ENCODE results near the gene KRTAP10-11. TPM values are rescaled to one million over a fixed set of nuclear protein-coding genes. Genes with fewer than 3 reads are reported as not detected.
"Not testable (repeated sequence)": the region's sequence is repeated elsewhere in the genome, so short reads cannot be mapped to it uniquely, and the experiment has no call there.

KRTAP10-11 gene
- total RNA-seq, 2 experiments from 2014 or later, result not detected

DNA sequence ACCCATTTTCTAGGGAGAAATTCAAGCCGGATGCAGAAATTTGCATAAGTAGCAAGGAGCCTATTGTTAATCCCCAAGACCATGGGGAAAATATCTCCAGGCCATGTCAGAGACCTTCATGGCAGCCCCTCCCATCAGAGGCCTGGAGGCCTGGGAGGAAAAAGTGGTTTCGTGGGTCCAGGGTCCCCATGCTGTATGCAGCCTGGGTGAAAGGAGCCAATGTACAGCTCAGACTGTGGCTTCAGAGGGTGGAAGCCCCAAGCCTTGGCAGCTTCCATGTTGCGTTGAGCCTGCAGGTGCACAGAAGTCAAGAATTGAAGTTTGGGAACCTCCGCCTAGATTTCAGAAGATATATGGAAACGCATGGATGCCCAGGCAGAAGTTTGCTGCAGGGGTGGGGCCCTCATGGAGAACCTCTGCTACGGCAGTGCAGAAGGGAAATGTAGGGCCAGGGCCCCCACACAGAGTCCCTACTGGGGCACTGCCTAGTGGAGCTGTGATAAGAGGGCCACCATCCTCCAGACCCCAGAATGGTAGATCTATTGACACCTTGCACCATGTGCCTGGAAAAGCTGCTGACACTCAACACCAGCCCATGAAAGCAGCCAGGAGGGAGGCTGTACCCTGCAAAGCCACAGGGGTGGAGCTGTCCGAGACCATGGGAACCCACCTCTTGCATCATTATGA is 35.9 kb upstream of the KRTAP10-11 start:
- POLR2A ChIA-PET, result interaction anchor here (1.8 kb wide), 1 partner anchor 9 kb away, joined by 4 read pairs; no protein-coding TSS in a partner anchor
- peaks cover 10% of the 10 kb centered on the region for H3K36me3 Mint-ChIP-seq (ENCODE audit: low read depth)
- H3K4me3 Mint-ChIP-seq, H3K4me1 Mint-ChIP-seq, DNase-seq, CTCF ChIA-PET, H3K27ac Mint-ChIP-seq: not testable (repeated sequence)
- peaks cover 18% of the 10 kb centered on the region for H3K27me3 Mint-ChIP-seq
- H3K9me3 Mint-ChIP-seq, result peaks cover 36% of the 10 kb centered on the region

GRCh38 chr21:44611551-44611950 is 34.7 kb upstream of the KRTAP10-11 start:
- H3K4me3 Mint-ChIP-seq, result no peak overlapping the region
- DNase-seq, result no peak
- POLR2A ChIA-PET, result no interaction called here
- H3K9me3 Mint-ChIP-seq, result peaks cover 34% of the 10 kb centered on the region
- H3K36me3 Mint-ChIP-seq (ENCODE audit: low read depth), result peaks cover 10% of the 10 kb centered on the region
- CTCF ChIA-PET, result no interaction called here
- H3K4me1 Mint-ChIP-seq, result peaks cover 6% of the 10 kb centered on the region
- H3K27me3 Mint-ChIP-seq, result peaks cover 9% of the 10 kb centered on the region
- H3K27ac Mint-ChIP-seq, result no peak overlapping the region

DNA sequence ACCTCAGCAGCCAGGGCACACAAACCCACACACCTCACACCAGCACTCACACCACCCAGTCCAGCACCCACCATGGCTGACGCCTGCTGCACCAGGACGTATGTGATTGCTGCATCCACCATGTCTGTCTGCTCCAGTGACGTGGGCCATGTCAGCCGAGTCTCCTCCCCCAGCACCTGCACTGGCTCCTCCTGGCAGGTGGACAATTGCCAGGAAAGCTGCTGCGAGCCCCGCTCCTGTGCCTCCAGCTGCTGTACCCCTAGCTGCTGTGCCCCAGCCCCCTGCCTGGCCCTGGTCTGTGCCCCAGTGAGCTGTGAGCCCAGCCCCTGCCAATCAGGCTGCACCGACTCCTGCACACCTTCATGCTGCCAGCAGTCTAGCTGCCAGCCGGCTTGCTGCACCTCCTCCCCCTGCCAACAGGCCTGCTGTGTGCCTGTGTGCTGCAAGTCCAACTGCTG is 34.2 kb upstream of the KRTAP10-11 start, which contains the start of gene KRTAP10-8:
TSS of gene KRTAP10-8 (plus strand) at position 51 of the 458 bp plus-strand sequence. CDS start at position 73, 22 bp downstream.
- Mint-ChIP-seq H3K4me1 (peaks cover 8% of the 10 kb centered on the region), H3K9me3 (peaks cover 32% of the 10 kb centered on the region), H3K27me3 (peaks cover 8% of the 10 kb centered on the region), H3K27ac (no peak within 1 kb of the TSS), H3K36me3 (ENCODE audit: low read depth) (peaks cover 10% of the 10 kb centered on the region), H3K4me3 (no peak within 1 kb of the TSS)
- ChIA-PET CTCF (no interaction called here), POLR2A (no interaction called here)
- DNase-seq, result no peak

DNA sequence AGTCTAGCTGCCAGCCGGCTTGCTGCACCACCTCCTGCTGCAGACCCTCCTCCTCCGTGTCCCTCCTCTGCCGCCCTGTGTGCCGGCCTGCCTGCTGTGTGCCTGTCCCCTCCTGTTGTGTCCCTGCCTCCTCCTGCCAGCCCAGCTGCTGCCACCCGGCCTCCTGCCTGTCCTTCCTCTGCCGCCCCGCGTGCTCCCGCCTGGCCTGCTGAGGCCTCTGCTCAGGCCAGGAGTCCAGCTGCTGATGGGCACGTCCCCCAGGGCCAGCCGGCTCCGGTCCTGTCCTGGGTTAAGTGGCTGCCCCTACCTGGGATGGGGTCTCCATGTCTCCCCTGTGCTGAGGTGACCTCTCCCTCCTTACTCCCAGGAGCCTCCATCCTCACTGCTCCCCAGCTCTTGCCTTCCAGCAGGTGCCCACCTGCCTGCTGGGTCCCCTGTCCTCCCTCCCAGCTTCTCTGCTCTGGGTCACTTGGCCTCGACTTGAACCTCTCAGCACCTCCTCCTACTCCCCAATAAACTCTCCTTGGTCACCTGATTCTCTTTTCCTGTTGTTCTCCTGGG is 33.5 kb upstream of the KRTAP10-11 start:
- ChIA-PET CTCF (no interaction called here), POLR2A (no interaction called here)
- Mint-ChIP-seq H3K4me1 (peaks cover 8% of the 10 kb centered on the region), H3K27ac (no peak overlapping the region), H3K4me3 (no peak overlapping the region), H3K36me3 (ENCODE audit: low read depth) (peaks cover 13% of the 10 kb centered on the region), H3K27me3 (peaks cover 8% of the 10 kb centered on the region), H3K9me3 (peaks cover 32% of the 10 kb centered on the region)
- DNase-seq, result no peak

DNA sequence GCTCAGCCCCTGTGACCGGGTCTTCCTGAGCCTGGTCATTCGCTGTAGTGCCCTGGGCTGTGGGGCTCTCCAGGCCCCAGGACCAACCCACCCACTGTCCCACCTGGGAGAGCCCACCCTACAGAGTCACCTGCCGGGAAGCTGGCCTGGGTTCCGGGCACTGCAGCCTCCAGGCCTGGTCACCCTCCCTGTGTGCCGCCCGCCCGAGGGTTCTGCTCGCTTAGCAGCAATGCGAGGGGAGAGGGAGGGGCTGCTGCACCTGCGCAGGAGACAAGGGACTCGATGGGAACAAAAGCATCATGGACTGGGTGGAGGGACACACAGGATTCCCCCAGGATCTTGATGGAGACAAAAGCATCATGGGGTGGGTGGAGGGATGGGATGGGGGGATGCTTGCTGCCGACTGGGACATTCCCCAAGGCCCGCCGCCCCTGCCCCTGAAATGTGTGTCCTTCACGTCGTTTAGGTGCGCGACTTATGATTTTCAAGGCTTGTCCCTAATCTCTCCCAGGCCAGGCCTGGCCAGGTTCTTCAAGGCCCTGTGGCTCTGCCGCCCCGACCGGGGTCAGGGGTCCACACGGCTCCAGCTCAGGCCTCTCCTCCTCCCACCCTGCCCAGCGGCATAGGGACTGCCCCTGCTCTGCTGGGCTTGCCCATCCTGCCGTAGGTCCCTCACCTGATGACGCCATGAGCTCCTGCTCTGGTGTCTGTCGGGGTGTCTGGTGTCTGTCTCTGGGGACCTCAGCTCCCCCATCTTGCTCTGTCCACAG is 32.6 kb upstream of the KRTAP10-11 start:
- peaks cover 17% of the 10 kb centered on the region for H3K36me3 Mint-ChIP-seq (ENCODE audit: low read depth)
- no peak overlapping the region for H3K4me3 Mint-ChIP-seq
- H3K27ac Mint-ChIP-seq, result no peak overlapping the region
- peaks cover 34% of the 10 kb centered on the region for H3K9me3 Mint-ChIP-seq
- peaks cover 8% of the 10 kb centered on the region for H3K27me3 Mint-ChIP-seq
- H3K4me1 Mint-ChIP-seq, result peaks cover 14% of the 10 kb centered on the region
- ChIA-PET CTCF (no interaction called here), POLR2A (no interaction called here)
- no peak for DNase-seq

DNA sequence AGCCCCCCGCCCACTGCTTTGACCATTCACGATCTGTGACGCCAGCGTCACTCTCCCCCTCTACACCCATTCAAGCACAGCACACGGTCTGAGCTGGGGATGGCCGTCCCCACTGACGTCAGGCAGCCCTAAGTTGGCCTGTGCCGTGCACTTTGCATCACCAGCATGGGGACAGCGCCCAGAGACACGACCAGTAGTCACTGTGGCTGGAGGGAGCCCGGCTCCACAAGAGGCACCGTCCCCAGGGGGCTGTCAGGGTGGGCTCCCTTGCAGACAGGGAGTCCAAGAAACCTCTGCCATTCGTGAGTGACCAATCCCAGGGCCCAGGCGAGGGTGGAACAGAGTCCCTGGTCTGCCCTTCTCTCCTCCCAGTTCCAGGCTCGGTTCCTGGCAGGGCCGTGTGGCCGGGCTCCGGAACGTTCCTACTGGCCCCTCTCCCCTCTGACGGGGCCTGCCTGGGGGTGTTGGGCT is 32.0 kb upstream of the KRTAP10-11 start:
- H3K27ac Mint-ChIP-seq, result no peak overlapping the region
- CTCF ChIA-PET, result no interaction called here
- H3K36me3 Mint-ChIP-seq (ENCODE audit: low read depth), result peaks cover 21% of the 10 kb centered on the region
- DNase-seq, result no peak
- H3K9me3 Mint-ChIP-seq, result peaks cover 35% of the 10 kb centered on the region
- no peak overlapping the region for H3K4me3 Mint-ChIP-seq
- POLR2A ChIA-PET, result no interaction called here
- H3K27me3 Mint-ChIP-seq, result peaks cover 5% of the 10 kb centered on the region
- peaks cover 20% of the 10 kb centered on the region for H3K4me1 Mint-ChIP-seq

GRCh38 chr21:44614961-44615391 is 31.2 kb upstream of the KRTAP10-11 start:
- Mint-ChIP-seq H3K27me3 (no peaks in the 10 kb centered on the region), H3K36me3 (ENCODE audit: low read depth) (peaks cover 26% of the 10 kb centered on the region), H3K4me1 (peaks cover 28% of the 10 kb centered on the region), H3K4me3 (no peak overlapping the region), H3K9me3 (peaks cover 35% of the 10 kb centered on the region), H3K27ac (no peak overlapping the region)
- POLR2A ChIA-PET, result no interaction called here
- CTCF ChIA-PET, result interaction anchor here (0.5 to 0.6 kb wide), 2 partner anchors 102 to 344 kb away, joined by 3 to 10 read pairs; no protein-coding TSS in a partner anchor
- DNase-seq, result no peak

- no peak overlapping the region for H3K4me3 Mint-ChIP-seq
- H3K9me3 Mint-ChIP-seq, result peaks cover 34% of the 10 kb centered on the region
- H3K27me3 Mint-ChIP-seq, result no peaks in the 10 kb centered on the region
- CTCF ChIA-PET, result interaction anchor here (0.5 to 0.6 kb wide), 2 partner anchors 103 to 344 kb away, joined by 3 to 10 read pairs; no protein-coding TSS in a partner anchor
- peaks cover 30% of the 10 kb centered on the region for H3K36me3 Mint-ChIP-seq (ENCODE audit: low read depth)
- no peak for DNase-seq
- no peak overlapping the region for H3K27ac Mint-ChIP-seq
- H3K4me1 Mint-ChIP-seq, result peaks cover 30% of the 10 kb centered on the region
- POLR2A ChIA-PET, result no interaction called here
Observed at GRCh38 chr21:44615466-44615865, 30.7 kb upstream of the KRTAP10-11 start.

GRCh38 chr21:44615911-44616590 is 30.2 kb upstream of the KRTAP10-11 start:
- CTCF ChIA-PET, result no interaction called here
- peaks cover 33% of the 10 kb centered on the region for H3K4me1 Mint-ChIP-seq
- DNase-seq, result no peak
- H3K4me3 Mint-ChIP-seq, result no peak overlapping the region
- H3K9me3 Mint-ChIP-seq, result peaks cover 35% of the 10 kb centered on the region
- no peak overlapping the region for H3K27ac Mint-ChIP-seq
- H3K27me3 Mint-ChIP-seq, result no peaks in the 10 kb centered on the region
- peaks cover 30% of the 10 kb centered on the region for H3K36me3 Mint-ChIP-seq (ENCODE audit: low read depth)
- POLR2A ChIA-PET, result interaction anchor here (1.4 kb wide), 1 partner anchor 42 kb away, joined by 3 read pairs; the partner anchor contains the start of gene KRTAP12-3

DNA sequence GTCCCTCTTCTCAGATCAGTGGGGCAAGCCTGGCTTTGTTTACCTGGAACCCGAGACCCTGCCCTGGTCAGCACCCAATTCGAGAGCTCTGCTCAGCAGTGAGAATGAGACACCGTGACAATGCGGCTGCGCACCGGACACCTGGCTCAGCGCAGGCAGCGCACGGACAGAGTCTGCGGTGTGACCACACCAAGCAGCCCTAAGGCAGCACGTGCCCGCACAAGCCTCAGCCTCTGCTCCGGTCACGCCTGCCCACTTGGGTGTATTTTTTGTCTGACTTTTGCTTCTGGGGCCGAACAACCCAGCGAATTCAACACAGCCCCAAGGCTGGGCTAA is 29.7 kb upstream of the KRTAP10-11 start:
- Mint-ChIP-seq H3K4me1 (peaks cover 33% of the 10 kb centered on the region), H3K36me3 (ENCODE audit: low read depth) (peaks cover 30% of the 10 kb centered on the region), H3K27ac (no peak overlapping the region), H3K9me3 (peaks cover 30% of the 10 kb centered on the region), H3K27me3 (no peaks in the 10 kb centered on the region), H3K4me3 (no peak overlapping the region)
- DNase-seq, result no peak
- ChIA-PET CTCF (no interaction called here), POLR2A (interaction anchor here (1.4 kb wide), 1 partner anchor 41 kb away, joined by 3 read pairs; the partner anchor contains the start of gene KRTAP12-3)

- Mint-ChIP-seq H3K27ac (no peak overlapping the region), H3K36me3 (ENCODE audit: low read depth) (peaks cover 30% of the 10 kb centered on the region), H3K9me3 (peaks cover 31% of the 10 kb centered on the region), H3K27me3 (no peaks in the 10 kb centered on the region), H3K4me1 (peaks cover 33% of the 10 kb centered on the region), H3K4me3 (no peak overlapping the region)
- DNase-seq, result no peak
- ChIA-PET CTCF (no interaction called here), POLR2A (interaction anchor here (1.4 kb wide), 1 partner anchor 41 kb away, joined by 3 read pairs; the partner anchor contains the start of gene KRTAP12-3)
Observed at GRCh38 chr21:44617071-44617501, 29.1 kb upstream of the KRTAP10-11 start.

DNA sequence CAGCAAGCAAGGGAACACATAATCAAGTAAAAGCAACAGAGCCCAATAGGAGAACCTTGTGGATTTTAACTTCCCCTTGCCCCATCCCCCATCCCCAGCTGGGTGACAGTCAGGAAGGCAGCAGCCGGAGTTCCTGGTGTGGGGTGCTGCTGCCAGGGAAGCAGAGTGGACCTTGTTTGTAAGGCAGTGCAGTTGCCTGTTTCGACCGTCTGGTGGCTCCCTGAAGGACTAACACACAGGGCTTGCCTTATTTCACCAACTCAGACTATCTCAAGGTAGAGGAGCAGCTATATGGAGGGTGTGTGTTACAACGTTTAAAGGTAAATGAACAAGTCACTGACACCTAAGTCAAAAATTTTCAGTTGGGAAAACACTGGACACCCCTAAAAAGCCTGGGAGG is 27.7 kb upstream of the KRTAP10-11 start:
- peaks cover 4% of the 10 kb centered on the region for H3K27me3 Mint-ChIP-seq
- H3K9me3 Mint-ChIP-seq, result peaks cover 37% of the 10 kb centered on the region
- peaks cover 33% of the 10 kb centered on the region for H3K4me1 Mint-ChIP-seq
- peak overlapping the region; percentile 42 for H3K4me3 Mint-ChIP-seq
- H3K27ac Mint-ChIP-seq, result peak overlapping the region; percentile 73
- peaks cover 41% of the 10 kb centered on the region for H3K36me3 Mint-ChIP-seq (ENCODE audit: low read depth)
- ChIA-PET CTCF (interaction anchor here (0.8 to 1.5 kb wide), 6 partner anchors 23 to 182 kb away, joined by 3 to 6 read pairs (median 4); partner anchors contain the start of gene KRTAP12-3), POLR2A (interaction anchor here (0.7 to 2.0 kb wide), 9 partner anchors 9 to 71 kb away, joined by 3 to 18 read pairs (median 4); partner anchors contain the start of genes KRTAP12-3 and KRTAP12-4)
- DNase-seq, result no peak
